ENCODE data around the gene CYP2E1.
"Not testable (repeated sequence)": the region's sequence is repeated elsewhere in the genome, so short reads cannot be mapped to it uniquely, and the experiment has no call there.

CYP2E1 gene

GRCh38 chr10:133526957-133527588 lies at the start of gene CYP2E1:
Gene CYP2E1 (plus strand): TSS chr10:133527363. CDS start chr10:133527396, 33 bp downstream.
- no peak for DNase-seq (ENCODE audit: low read depth)

GRCh38 chr10:133481086-133481643 lies 46.0 kb upstream of the CYP2E1 start:
- no peak for DNase-seq (ENCODE audit: low read depth)

GRCh38 chr10:133481657-133482056 lies 45.5 kb upstream of the CYP2E1 start:
- no peak for DNase-seq (ENCODE audit: low read depth)

GRCh38 chr10:133484818-133485217 lies 42.3 kb upstream of the CYP2E1 start:
- DNase-seq (ENCODE audit: low read depth), result no peak

- DNase-seq (ENCODE audit: low read depth), result no peak
Observed at GRCh38 chr10:133487085-133487484, 40.1 kb upstream of the CYP2E1 start.

GRCh38 chr10:133488354-133488753 lies 38.8 kb upstream of the CYP2E1 start:
- no peak for DNase-seq (ENCODE audit: low read depth)

- no peak for DNase-seq (ENCODE audit: low read depth)
Observed at GRCh38 chr10:133489816-133490588, 37.2 kb upstream of the CYP2E1 start.

GRCh38 chr10:133493562-133493961 lies 33.6 kb upstream of the CYP2E1 start:
- DNase-seq (ENCODE audit: low read depth), result not testable (repeated sequence)

- DNase-seq (ENCODE audit: low read depth), result not testable (repeated sequence)
Observed at GRCh38 chr10:133497363-133497762, 29.8 kb upstream of the CYP2E1 start.

- not testable (repeated sequence) for DNase-seq (ENCODE audit: low read depth)
Observed at GRCh38 chr10:133499176-133499575, 28.0 kb upstream of the CYP2E1 start.

- DNase-seq (ENCODE audit: low read depth), result not testable (repeated sequence)
Observed at GRCh38 chr10:133500897-133501296, 26.3 kb upstream of the CYP2E1 start.

- DNase-seq (ENCODE audit: low read depth), result no peak
Observed at GRCh38 chr10:133509700-133510099, 17.5 kb upstream of the CYP2E1 start.

- DNase-seq (ENCODE audit: low read depth), result no peak
Observed at GRCh38 chr10:133511408-133511807, 15.8 kb upstream of the CYP2E1 start.

- DNase-seq (ENCODE audit: low read depth), result no peak
Observed at GRCh38 chr10:133511907-133512528, 15.1 kb upstream of the CYP2E1 start.

GRCh38 chr10:133515471-133515870 lies 11.7 kb upstream of the CYP2E1 start:
- DNase-seq (ENCODE audit: low read depth), result no peak

GRCh38 chr10:133516057-133516456 lies 11.1 kb upstream of the CYP2E1 start:
- no peak for DNase-seq (ENCODE audit: low read depth)

GRCh38 chr10:133518517-133518916 lies 8.6 kb upstream of the CYP2E1 start:
- not testable (repeated sequence) for DNase-seq (ENCODE audit: low read depth)

- DNase-seq (ENCODE audit: low read depth), result peak; percentile 88
Observed at GRCh38 chr10:133520193-133520738, 6.9 kb upstream of the CYP2E1 start.

GRCh38 chr10:133523631-133524203 lies 3.4 kb upstream of the CYP2E1 start:
- DNase-seq (ENCODE audit: low read depth), result no peak

GRCh38 chr10:133525444-133525843 lies 1.7 kb upstream of the CYP2E1 start:
- no peak for DNase-seq (ENCODE audit: low read depth)

- no peak for DNase-seq (ENCODE audit: low read depth)
Observed at GRCh38 chr10:133527771-133528271, 658 bp downstream of the CYP2E1 start.

GRCh38 chr10:133528296-133528844 lies 1.2 kb downstream of the CYP2E1 start:
- no peak for DNase-seq (ENCODE audit: low read depth)

All from stimulated activated CD4-positive, alpha-beta T cell treated with anti-CD3 and anti-CD28 coated beads, Interleukin-2, amount 100 ng/mL, for 4 hours (primary cell).